ENCODE data around the gene FRMD8.
A peak's percentile ranks its signal among the peaks of the same experiment; 100 is the strongest.

The FRMD8 gene

GRCh38 chr11:65425105-65425970 is 38.9 kb downstream of the FRMD8 start:
- DNase-seq (ENCODE audit: low read depth in 1 of 2, low spot score in 1 of 2): peak in 1 of 2 donors; percentile 89

- DNase-seq (ENCODE audit: low read depth in 1 of 2, low spot score in 1 of 2): no peak
Measured at GRCh38 chr11:65425971-65426838, 39.8 kb downstream of the FRMD8 start.

- no peak for DNase-seq (ENCODE audit: low read depth in 1 of 2, low spot score in 1 of 2)
Measured at GRCh38 chr11:65426839-65427690, 40.6 kb downstream of the FRMD8 start.

- no peak for DNase-seq (ENCODE audit: low read depth in 1 of 2, low spot score in 1 of 2)
Measured at GRCh38 chr11:65427691-65428577, 41.5 kb downstream of the FRMD8 start.

GRCh38 chr11:65428578-65429067 is 42.2 kb downstream of the FRMD8 start:
- no peak for DNase-seq (ENCODE audit: low read depth in 1 of 2, low spot score in 1 of 2)

- DNase-seq (ENCODE audit: low read depth in 1 of 2, low spot score in 1 of 2): no peak
Measured at GRCh38 chr11:65429068-65429681, 42.7 kb downstream of the FRMD8 start.

- no peak for DNase-seq (ENCODE audit: low read depth in 1 of 2, low spot score in 1 of 2)
Measured at GRCh38 chr11:65429724-65430405, 43.4 kb downstream of the FRMD8 start.

- no peak for DNase-seq (ENCODE audit: low read depth in 1 of 2, low spot score in 1 of 2)
Measured at GRCh38 chr11:65430406-65431217, 44.2 kb downstream of the FRMD8 start.

GRCh38 chr11:65431451-65432099 is 45.1 kb downstream of the FRMD8 start:
- DNase-seq (ENCODE audit: low read depth in 1 of 2, low spot score in 1 of 2): no peak

GRCh38 chr11:65432100-65432650 is 45.7 kb downstream of the FRMD8 start:
- DNase-seq (ENCODE audit: low read depth in 1 of 2, low spot score in 1 of 2): no peak

- no peak for DNase-seq (ENCODE audit: low read depth in 1 of 2, low spot score in 1 of 2)
Measured at GRCh38 chr11:65432686-65433582, 46.5 kb downstream of the FRMD8 start.

- DNase-seq (ENCODE audit: low read depth in 1 of 2, low spot score in 1 of 2): no peak
Measured at GRCh38 chr11:65433657-65434056, 47.2 kb downstream of the FRMD8 start.

- DNase-seq (ENCODE audit: low read depth in 1 of 2, low spot score in 1 of 2): no peak
Measured at GRCh38 chr11:65434057-65434666, 47.7 kb downstream of the FRMD8 start.

GRCh38 chr11:65434667-65435410 is 48.4 kb downstream of the FRMD8 start:
- no peak for DNase-seq (ENCODE audit: low read depth in 1 of 2, low spot score in 1 of 2)

GRCh38 chr11:65435411-65435931 is 49.0 kb downstream of the FRMD8 start:
- DNase-seq (ENCODE audit: low read depth in 1 of 2, low spot score in 1 of 2): no peak

Measured in activated CD4-positive, alpha-beta T cell treated with anti-CD3 and anti-CD28 coated beads, Interleukin-2, amount 50 U/mL, for 24 hours (primary cell).